SK-N-SH (cell line): ENCODE measurements around the gene FOXA1. TPM values are rescaled to one million over a fixed set of nuclear protein-coding genes. Genes with fewer than 3 reads are reported as not detected.

Experiments
- CTCF ChIA-PET: fragments of 300-600, 350-600 bp; formaldehyde crosslinking; extraction: SDS; loops from one replicate; lab custom pipeline; 2021; lab: Yijun Ruan, JAX
- POLR2A ChIA-PET: fragments of 350-600 bp; sonication (Branson Sonifier 250); formaldehyde crosslinking; extraction: SDS; loops from one replicate; lab custom pipeline; 2020; ENCODE audit warnings: antibody characterized with exemption, inconsistent platforms; lab: Yijun Ruan, JAX
- DNase-seq: peaks from one replicate; pipeline ENCODE4 v3.0.0; 2012
- H2AFZ ChIP-seq: fragments of 200-600 bp; sonication (generic); 2 replicates; pipeline ENCODE4 v1.8.1; 2016; ENCODE audit warnings: antibody characterized with exemption, mild to moderate bottlenecking, low read depth
- H3F3A ChIP-seq: fragments of 200-600 bp; sonication (generic); replicated peaks from 2 replicates; pipeline ENCODE3; 2016; ENCODE audit warnings: antibody characterized with exemption, mild to moderate bottlenecking; ENCODE audit not compliant: insufficient read depth
- H3K27ac ChIP-seq, 2 experiments: fragments of 200-500 bp in 1 of 2; fragments of 200-600 bp in 1 of 2; sonication (Bioruptor generic) in 1 of 2; sonication (generic), shearing (Covaris generic) in 1 of 2; 2 replicates each; pipeline versions ENCODE4 v1.5.1 to v1.6.1; 2014 to 2016; ENCODE audit warnings: low read depth in 2 of 2, inconsistent platforms in 1 of 2, low read length in 1 of 2, mild to moderate bottlenecking in 1 of 2, mixed read lengths in 1 of 2
- H3K27me3 ChIP-seq: fragments of 200-600 bp; sonication (generic), shearing (Covaris generic); 2 replicates; pipeline ENCODE4 v1.6.1; 2016; ENCODE audit warnings: mixed run types; ENCODE audit not compliant: insufficient read depth
- H3K36me3 ChIP-seq, 2 experiments: fragments of 200-500 bp in 1 of 2; fragments of 200-600 bp in 1 of 2; sonication (Bioruptor generic) in 1 of 2; sonication (generic) in 1 of 2; replicated peaks in 1 of 2; 2 replicates each; pipeline versions ENCODE3 to v1.5.1; 2014 to 2016; ENCODE audit warnings: low read length in 1 of 2, mild to moderate bottlenecking in 1 of 2; ENCODE audit not compliant: insufficient read depth in 2 of 2, control insufficient read depth in 1 of 2
- H3K4me1 ChIP-seq, 2 experiments: fragments of 200-500 bp in 1 of 2; fragments of 200-600 bp in 1 of 2; sonication (Bioruptor generic) in 1 of 2; sonication (generic), shearing (Covaris generic) in 1 of 2; 2 replicates each; pipeline versions ENCODE4 v1.5.1 to v1.6.1; 2014 to 2016; ENCODE audit warnings: low read depth in 1 of 2, low read length in 1 of 2, mixed run types in 1 of 2; ENCODE audit not compliant: insufficient read depth in 2 of 2, control insufficient read depth in 1 of 2
- H3K4me2 ChIP-seq: fragments of 200-600 bp; sonication (generic), shearing (Covaris generic); 2 replicates; pipeline ENCODE4 v1.6.1; 2017; ENCODE audit warnings: mixed run types
- H3K4me3 ChIP-seq, 2 experiments: fragments of 200-500 bp in 1 of 2; fragments of 200-600 bp in 1 of 2; sonication (Bioruptor generic) in 1 of 2; sonication (generic), shearing (Covaris generic) in 1 of 2; 2 replicates each; pipeline versions ENCODE4 v1.5.1 to v1.8.1; 2014 to 2016; ENCODE audit warnings: low read depth in 2 of 2, inconsistent platforms in 1 of 2, low read length in 1 of 2, mild to moderate bottlenecking in 1 of 2, mixed read lengths in 1 of 2, moderate library complexity in 1 of 2
- H3K79me2 ChIP-seq: fragments of 200-600 bp; sonication (generic); 2 replicates; pipeline ENCODE4 v1.8.1; 2017; ENCODE audit warnings: mild to moderate bottlenecking; ENCODE audit not compliant: insufficient read depth
- H3K9ac ChIP-seq: fragments of 200-600 bp; sonication (generic); 2 replicates; pipeline ENCODE4 v1.6.1; 2017; ENCODE audit warnings: mixed run types
- H3K9me2 ChIP-seq: fragments of 200-600 bp; sonication (generic); 2 replicates; pipeline ENCODE4 v1.6.1; 2017; ENCODE audit warnings: mixed run types
- H3K9me3 ChIP-seq: fragments of 200-600 bp; sonication (generic); 2 replicates; pipeline ENCODE4 v1.6.1; 2017; ENCODE audit warnings: mixed run types, mild to moderate bottlenecking, moderate library complexity
- H4K20me1 ChIP-seq: fragments of 200-600 bp; sonication (generic); 2 replicates; pipeline ENCODE4 v1.6.1; 2017; ENCODE audit warnings: mild to moderate bottlenecking, mixed run types; ENCODE audit not compliant: insufficient read depth
- ELF1 ChIP-seq: IDR thresholded peaks from 2 replicates; pipeline ENCODE4 v1.4.0; 2012
- FOXM1 ChIP-seq: IDR thresholded peaks from 2 replicates; pipeline ENCODE4 v1.4.0; 2012; ENCODE audit warnings: low read depth, mild to moderate bottlenecking
- GABPA ChIP-seq: IDR thresholded peaks from 2 replicates; pipeline ENCODE4 v1.4.0; 2012; ENCODE audit warnings: low read depth, mild to moderate bottlenecking
- GATA2 ChIP-seq: sonication (generic); formaldehyde crosslinking; IDR thresholded peaks from 2 replicates; pipeline ENCODE4 v1.5.0; 2020; ENCODE audit warnings: mild to moderate bottlenecking, missing genetic modification reagents
- NFIC ChIP-seq: IDR thresholded peaks from 2 replicates; pipeline ENCODE4 v1.4.0; 2012; ENCODE audit warnings: borderline replicate concordance
- SMC3 ChIP-seq: IDR thresholded peaks from 2 replicates; pipeline ENCODE4 v1.6.1; 2012; ENCODE audit warnings: low read depth, low read length, improper control_type of control experiment
- TEAD4 ChIP-seq: IDR thresholded peaks from 2 replicates; pipeline ENCODE4 v1.4.0; 2012; ENCODE audit warnings: mild to moderate bottlenecking, borderline replicate concordance; ENCODE audit not compliant: insufficient read depth
- WGBS: methylation state at CpG from one replicate; pipeline ENCODE4 v1.1.6; 2017; ENCODE audit warnings: low lambda C conversion rate; 5-methylcytosine and 5-hydroxymethylcytosine counted together
- polyA plus RNA-seq, 3 experiments: library from polyadenylated mRNA; depleted of rRNA; stranded (reverse); fragments of >200 nt; gene quantifications; 2 replicates each; pipeline ENCODE4 v1.2.3, GENCODE V29; 2012
- TF ChIP-seq, protein P1 (sequence below): fragments of 150-350 bp; IDR thresholded peaks from 2 replicates; pipeline ENCODE4 v1.6.1; 2016; ENCODE audit warnings: mild to moderate bottlenecking, low read depth, low read length
- TF ChIP-seq, protein P2 (sequence below): IDR thresholded peaks from 2 replicates; pipeline ENCODE4 v1.4.0; 2012; ENCODE audit warnings: low read depth, borderline replicate concordance

Gene FOXA1
- polyA plus RNA-seq, 1 of the 3 experiments (the other 2 are of a cell fraction): not detected

GRCh38 chr14:37602605-37603453, 7.8 kb upstream of the FOXA1 start:
- Histone ChIP-seq H3K36me3 (no peaks in the 10 kb centered on the region), H3K27ac (no peak overlapping the region), H3K4me1 (no peaks in the 10 kb centered on the region), H3K9me3 (no peaks in the 10 kb centered on the region), H3K4me2 (no peak overlapping the region), H3F3A (no peaks in the 10 kb centered on the region), H3K9ac (no peak overlapping the region), H2AFZ (no peak overlapping the region), H3K9me2 (no peaks in the 10 kb centered on the region)
- WGBS: 11% methylated on average over 6 of the region's 24 CpGs
- no peak for TF ChIP-seq FOXM1
- TF ChIP-seq GABPA: no peak
- TF ChIP-seq, protein P1, sequence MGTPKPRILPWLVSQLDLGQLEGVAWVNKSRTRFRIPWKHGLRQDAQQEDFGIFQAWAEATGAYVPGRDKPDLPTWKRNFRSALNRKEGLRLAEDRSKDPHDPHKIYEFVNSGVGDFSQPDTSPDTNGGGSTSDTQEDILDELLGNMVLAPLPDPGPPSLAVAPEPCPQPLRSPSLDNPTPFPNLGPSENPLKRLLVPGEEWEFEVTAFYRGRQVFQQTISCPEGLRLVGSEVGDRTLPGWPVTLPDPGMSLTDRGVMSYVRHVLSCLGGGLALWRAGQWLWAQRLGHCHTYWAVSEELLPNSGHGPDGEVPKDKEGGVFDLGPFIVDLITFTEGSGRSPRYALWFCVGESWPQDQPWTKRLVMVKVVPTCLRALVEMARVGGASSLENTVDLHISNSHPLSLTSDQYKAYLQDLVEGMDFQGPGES: no peak
- TF ChIP-seq, all 33 proteins: peak for 0
- Histone ChIP-seq H4K20me1 (no peaks in the 10 kb centered on the region), H3K4me3 (no peak overlapping the region), H3K79me2 (no peaks in the 10 kb centered on the region), H3K27me3 (peaks cover 7% of the 10 kb centered on the region; the same call in 1 of the 2 replicates)
- ChIA-PET POLR2A (no interaction called here), CTCF (no interaction called here)
- no peak for DNase-seq

GRCh38 chr14:37601865-37602264, 6.8 kb upstream of the FOXA1 start:
- Histone ChIP-seq H3K36me3 (no peaks in the 10 kb centered on the region), H2AFZ (no peak overlapping the region), H3K27me3 (peaks cover 7% of the 10 kb centered on the region; the same call in 1 of the 2 replicates), H4K20me1 (no peaks in the 10 kb centered on the region), H3K9me3 (no peaks in the 10 kb centered on the region), H3K4me1 (no peaks in the 10 kb centered on the region), H3K9me2 (no peaks in the 10 kb centered on the region), H3K27ac (no peak overlapping the region), H3K79me2 (no peaks in the 10 kb centered on the region), H3F3A (no peaks in the 10 kb centered on the region), H3K4me3 (no peak overlapping the region), H3K9ac (no peak overlapping the region), H3K4me2 (no peak overlapping the region)
- no peak for DNase-seq
- ChIA-PET POLR2A (no interaction called here), CTCF (no interaction called here)
- 29% methylated on average over 9 of the region's 22 CpGs for WGBS
- TF ChIP-seq GABPA (no peak), SMC3 (no peak), GATA2 (no peak), ELF1 (no peak), NFIC (no peak), TEAD4 (no peak)
- TF ChIP-seq, protein P2, sequence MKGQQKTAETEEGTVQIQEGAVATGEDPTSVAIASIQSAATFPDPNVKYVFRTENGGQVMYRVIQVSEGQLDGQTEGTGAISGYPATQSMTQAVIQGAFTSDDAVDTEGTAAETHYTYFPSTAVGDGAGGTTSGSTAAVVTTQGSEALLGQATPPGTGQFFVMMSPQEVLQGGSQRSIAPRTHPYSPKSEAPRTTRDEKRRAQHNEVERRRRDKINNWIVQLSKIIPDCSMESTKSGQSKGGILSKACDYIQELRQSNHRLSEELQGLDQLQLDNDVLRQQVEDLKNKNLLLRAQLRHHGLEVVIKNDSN: no peak
